ENCODE data around the gene MUC20. TPM values are rescaled to one million over a fixed set of nuclear protein-coding genes. Genes with fewer than 3 reads are reported as not detected.

MUC20 gene
- polyA plus RNA-seq, 1 donor from 2014 or later, result 3.0 TPM

GRCh38 chr3:195764961-195765706 is 44.4 kb downstream of the MUC20 start (continued):
- no peak for TF ChIP-seq REST (IDR thresholded peaks at IDR 0.05; ENCODE audit: borderline replicate concordance)

- Histone ChIP-seq H3K9ac (ENCODE audit: low read length) (no peak overlapping the region), H3K4me3 (ENCODE audit: low read length) (no peak overlapping the region), H3F3A (ENCODE audit: insufficient read depth, low read length, poor library complexity, severe bottlenecking) (no peaks in the 10 kb centered on the region), H3K27me3 (ENCODE audit: insufficient read depth, low read depth, low read length) (no peaks in the 10 kb centered on the region), H4K20me1 (ENCODE audit: insufficient read depth) (no peaks in the 10 kb centered on the region), H3K36me3 (ENCODE audit: insufficient read depth, low read length) (no peaks in the 10 kb centered on the region), H3K9me2 (ENCODE audit: insufficient read depth, low read length) (no peaks in the 10 kb centered on the region), H3K79me2 (replicated peaks; ENCODE audit: insufficient read depth, low read length) (no peaks in the 10 kb centered on the region), H2AFZ (ENCODE audit: low read depth, low read length) (no peak overlapping the region), H3K27ac (ENCODE audit: low read length) (no peak overlapping the region), H3K4me2 (ENCODE audit: low read length) (no peak overlapping the region), H3K9me3 (ENCODE audit: low read length) (no peaks in the 10 kb centered on the region)
- TF ChIP-seq EZH2 (IDR thresholded peaks at IDR 0.05; ENCODE audit: borderline replicate concordance, insufficient read depth, low read length, poor library complexity, severe bottlenecking) (no peak), TAF1 (IDR thresholded peaks at IDR 0.05; ENCODE audit: low read depth) (no peak), POLR2AphosphoS5 (IDR thresholded peaks at IDR 0.05) (no peak), RAD21 (conservative IDR thresholded peaks at IDR 0.05) (no peak), REST (IDR thresholded peaks at IDR 0.05; ENCODE audit: borderline replicate concordance) (no peak), MXI1 (conservative IDR thresholded peaks at IDR 0.05; ENCODE audit: poor library complexity, severe bottlenecking) (no peak), SMC3 (conservative IDR thresholded peaks at IDR 0.05; ENCODE audit: poor library complexity) (no peak), EP300 (conservative IDR thresholded peaks at IDR 0.05; ENCODE audit: poor library complexity, severe bottlenecking) (no peak), CTCF (IDR thresholded peaks at IDR 0.05; ENCODE audit: poor library complexity, severe bottlenecking) (no peak)
Measured at GRCh38 chr3:195766671-195767070, 45.9 kb downstream of the MUC20 start.
